MM.1S (cell line): ENCODE results near the gene AK8.

Experiments used
- EZH2 ChIP-seq: fragments of 300-600 bp; sonication (generic); optimal IDR thresholded peaks from 2 replicates; pipeline ENCODE3; 2017; ENCODE audit warnings: low read depth, mild to moderate bottlenecking, antibody characterized with exemption, low read length, mixed read lengths
- EZH2phosphoT487 ChIP-seq: fragments of 300-600 bp; sonication (generic); IDR thresholded peaks from 2 replicates; pipeline ENCODE4 v1.6.1; 2018; ENCODE audit warnings: antibody characterized with exemption, low read length
- TF ChIP-seq, protein P1 (sequence below): fragments of 300-600 bp; sonication (generic); IDR thresholded peaks from 2 replicates; pipeline ENCODE4 v1.5.1; 2016; ENCODE audit warnings: antibody characterized with exemption, low read length, mixed read lengths

DNA sequence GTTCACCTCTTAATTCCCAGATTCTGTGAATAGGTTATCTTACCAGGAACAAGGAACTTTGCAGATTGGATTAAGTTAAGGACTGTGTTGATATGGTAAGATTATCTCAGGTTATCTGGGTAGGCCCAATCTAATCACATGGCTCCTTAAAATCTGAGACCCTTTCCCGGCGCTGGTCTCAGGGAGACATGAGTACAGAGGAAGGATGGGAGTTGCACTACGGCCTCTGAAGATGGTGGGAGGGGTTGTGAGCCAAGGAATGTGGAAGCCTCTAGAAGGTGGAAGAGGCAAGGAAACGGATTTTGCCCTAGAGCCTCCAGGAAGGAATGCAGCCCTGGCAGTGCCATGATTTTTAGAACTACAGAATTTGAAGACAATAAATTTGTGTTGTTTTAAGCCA lies 95.1 kb downstream of the AK8 start:
- TF ChIP-seq, protein P1, sequence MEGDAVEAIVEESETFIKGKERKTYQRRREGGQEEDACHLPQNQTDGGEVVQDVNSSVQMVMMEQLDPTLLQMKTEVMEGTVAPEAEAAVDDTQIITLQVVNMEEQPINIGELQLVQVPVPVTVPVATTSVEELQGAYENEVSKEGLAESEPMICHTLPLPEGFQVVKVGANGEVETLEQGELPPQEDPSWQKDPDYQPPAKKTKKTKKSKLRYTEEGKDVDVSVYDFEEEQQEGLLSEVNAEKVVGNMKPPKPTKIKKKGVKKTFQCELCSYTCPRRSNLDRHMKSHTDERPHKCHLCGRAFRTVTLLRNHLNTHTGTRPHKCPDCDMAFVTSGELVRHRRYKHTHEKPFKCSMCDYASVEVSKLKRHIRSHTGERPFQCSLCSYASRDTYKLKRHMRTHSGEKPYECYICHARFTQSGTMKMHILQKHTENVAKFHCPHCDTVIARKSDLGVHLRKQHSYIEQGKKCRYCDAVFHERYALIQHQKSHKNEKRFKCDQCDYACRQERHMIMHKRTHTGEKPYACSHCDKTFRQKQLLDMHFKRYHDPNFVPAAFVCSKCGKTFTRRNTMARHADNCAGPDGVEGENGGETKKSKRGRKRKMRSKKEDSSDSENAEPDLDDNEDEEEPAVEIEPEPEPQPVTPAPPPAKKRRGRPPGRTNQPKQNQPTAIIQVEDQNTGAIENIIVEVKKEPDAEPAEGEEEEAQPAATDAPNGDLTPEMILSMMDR = no peak
- TF ChIP-seq EZH2 (no peak), EZH2phosphoT487 (no peak)
